GM10248 (cell line): ENCODE data around the gene ZDHHC11.

Experiments
- CTCF ChIA-PET: fragments of 300-600 bp; sonication (Branson Sonifier 250); formaldehyde crosslinking; extraction: SDS; loops from one replicate; lab custom pipeline; 2021; ENCODE audit warnings: antibody characterized with exemption; lab: Yijun Ruan, JAX
- POLR2A ChIA-PET: fragments of 350-650 bp; sonication (Branson Sonifier 250); formaldehyde crosslinking; extraction: SDS; loops from one replicate; lab custom pipeline; 2020; ENCODE audit warnings: antibody characterized with exemption; lab: Yijun Ruan, JAX
- DNase-seq: peaks from one replicate; pipeline ENCODE4 v3.0.0; 2012; ENCODE audit errors: extremely low spot score
- TF ChIP-seq, protein P1 (sequence below): IDR thresholded peaks from 2 replicates; pipeline ENCODE4 v1.5.1; 2012; ENCODE audit warnings: mild to moderate bottlenecking, low read depth; ENCODE audit errors: extremely low read depth, missing control alignments, control extremely low read depth

Gene ZDHHC11

DNA sequence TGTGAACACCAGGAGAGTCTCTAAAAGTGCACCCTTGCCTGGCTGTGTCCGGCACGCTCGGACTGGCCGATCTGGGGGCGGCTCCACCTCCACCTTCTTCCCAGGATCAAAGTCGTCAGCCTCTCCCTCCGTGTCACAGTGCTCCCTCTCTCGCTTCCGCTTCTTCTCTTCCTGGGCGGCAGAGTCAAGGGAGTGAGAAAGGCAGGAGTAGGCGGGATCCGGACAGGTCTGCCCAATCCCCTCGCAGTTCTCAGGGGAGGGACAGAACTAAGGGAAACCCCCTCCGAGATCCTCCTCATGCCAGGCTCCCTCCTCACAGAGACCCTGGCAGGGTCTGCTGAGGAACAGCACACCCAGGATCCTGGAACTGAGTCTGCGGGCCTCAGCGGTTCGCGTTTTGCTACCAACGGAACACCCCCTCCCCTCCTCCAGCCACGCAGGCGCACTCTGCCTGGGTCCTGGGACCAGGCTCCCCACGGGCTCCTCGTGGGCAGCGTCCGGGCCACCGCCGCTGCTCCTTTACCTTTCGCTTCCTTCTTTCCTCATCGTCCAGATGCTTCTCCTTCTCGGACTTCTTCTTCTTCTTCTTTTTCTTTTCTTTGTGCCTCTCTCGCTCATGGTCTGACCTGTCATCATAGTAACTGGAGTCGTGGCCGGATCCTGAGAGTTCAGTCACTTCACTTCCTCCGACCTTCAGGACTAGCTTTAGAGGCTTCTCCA lies 40.5 kb upstream of the ZDHHC11 start:
- peak; percentile 54 for DNase-seq
- CTCF ChIA-PET, result interaction anchor here (1.1 to 5.4 kb wide), 4 partner anchors 13 to 570 kb away, joined by 3 to 38 read pairs (median 5); partner anchors contain the start of gene AHRR
- TF ChIP-seq, protein P1, sequence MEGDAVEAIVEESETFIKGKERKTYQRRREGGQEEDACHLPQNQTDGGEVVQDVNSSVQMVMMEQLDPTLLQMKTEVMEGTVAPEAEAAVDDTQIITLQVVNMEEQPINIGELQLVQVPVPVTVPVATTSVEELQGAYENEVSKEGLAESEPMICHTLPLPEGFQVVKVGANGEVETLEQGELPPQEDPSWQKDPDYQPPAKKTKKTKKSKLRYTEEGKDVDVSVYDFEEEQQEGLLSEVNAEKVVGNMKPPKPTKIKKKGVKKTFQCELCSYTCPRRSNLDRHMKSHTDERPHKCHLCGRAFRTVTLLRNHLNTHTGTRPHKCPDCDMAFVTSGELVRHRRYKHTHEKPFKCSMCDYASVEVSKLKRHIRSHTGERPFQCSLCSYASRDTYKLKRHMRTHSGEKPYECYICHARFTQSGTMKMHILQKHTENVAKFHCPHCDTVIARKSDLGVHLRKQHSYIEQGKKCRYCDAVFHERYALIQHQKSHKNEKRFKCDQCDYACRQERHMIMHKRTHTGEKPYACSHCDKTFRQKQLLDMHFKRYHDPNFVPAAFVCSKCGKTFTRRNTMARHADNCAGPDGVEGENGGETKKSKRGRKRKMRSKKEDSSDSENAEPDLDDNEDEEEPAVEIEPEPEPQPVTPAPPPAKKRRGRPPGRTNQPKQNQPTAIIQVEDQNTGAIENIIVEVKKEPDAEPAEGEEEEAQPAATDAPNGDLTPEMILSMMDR, result no peak
- POLR2A ChIA-PET, result no interaction called here

DNA sequence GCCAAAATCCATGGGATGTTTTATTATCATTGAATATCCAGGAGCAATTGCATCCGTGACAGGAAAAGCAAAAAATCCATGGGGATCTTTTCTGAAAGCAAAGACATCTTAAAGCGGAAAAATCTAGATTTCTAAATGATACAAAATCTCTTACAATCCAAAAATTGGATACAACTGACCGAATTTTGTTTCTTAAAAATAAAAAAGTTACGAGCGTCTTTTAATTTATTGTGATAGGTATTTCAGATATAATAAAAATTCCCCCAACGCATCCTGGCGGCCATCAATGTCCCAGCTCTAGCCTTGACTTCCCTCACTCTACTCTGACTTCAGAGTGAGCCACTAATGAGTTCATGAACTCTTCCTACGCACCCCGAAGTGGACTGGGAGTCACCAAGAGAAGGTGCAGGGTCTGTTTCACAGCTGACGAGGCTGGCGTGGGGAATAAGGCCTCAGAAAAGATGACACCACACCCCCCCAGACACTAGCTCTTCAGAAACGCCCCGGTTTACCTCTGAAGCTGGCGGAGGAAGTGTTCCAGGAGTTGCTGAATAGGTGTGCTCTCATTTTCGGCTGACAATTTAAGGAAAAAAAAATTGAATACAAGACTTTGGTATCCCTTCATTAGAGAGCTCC lies 38.4 kb upstream of the ZDHHC11 start:
- ChIA-PET CTCF (interaction anchor here (1.0 to 1.9 kb wide), 6 partner anchors 13 to 756 kb away, joined by 3 to 10 read pairs (median 3); no protein-coding TSS in a partner anchor), POLR2A (no interaction called here)
- no peak for DNase-seq
- TF ChIP-seq, protein P1, result no peak

DNA sequence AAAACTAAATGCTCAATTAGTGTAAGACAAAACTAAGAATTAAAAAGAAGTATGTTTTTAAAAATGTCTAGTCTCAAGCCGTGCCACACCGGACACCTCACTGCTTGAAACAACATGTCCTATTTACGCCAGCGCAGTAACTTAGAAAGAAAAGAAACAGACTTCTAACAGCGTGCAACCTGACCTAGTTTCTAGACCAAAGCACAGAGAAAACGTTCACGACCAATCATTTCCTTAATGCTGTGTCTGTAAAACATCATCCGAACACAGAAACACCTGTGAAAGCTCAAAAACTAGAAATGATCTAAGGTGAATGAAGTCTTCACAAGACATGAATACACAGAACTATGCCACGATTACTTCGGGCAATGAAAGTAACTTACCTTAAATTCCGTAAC lies 37.9 kb upstream of the ZDHHC11 start:
- CTCF ChIA-PET, result interaction anchor here (1.0 to 1.9 kb wide), 4 partner anchors 14 to 756 kb away, joined by 3 to 10 read pairs (median 4); no protein-coding TSS in a partner anchor
- POLR2A ChIA-PET, result no interaction called here
- DNase-seq, result no peak
- TF ChIP-seq, protein P1, result no peak

DNA sequence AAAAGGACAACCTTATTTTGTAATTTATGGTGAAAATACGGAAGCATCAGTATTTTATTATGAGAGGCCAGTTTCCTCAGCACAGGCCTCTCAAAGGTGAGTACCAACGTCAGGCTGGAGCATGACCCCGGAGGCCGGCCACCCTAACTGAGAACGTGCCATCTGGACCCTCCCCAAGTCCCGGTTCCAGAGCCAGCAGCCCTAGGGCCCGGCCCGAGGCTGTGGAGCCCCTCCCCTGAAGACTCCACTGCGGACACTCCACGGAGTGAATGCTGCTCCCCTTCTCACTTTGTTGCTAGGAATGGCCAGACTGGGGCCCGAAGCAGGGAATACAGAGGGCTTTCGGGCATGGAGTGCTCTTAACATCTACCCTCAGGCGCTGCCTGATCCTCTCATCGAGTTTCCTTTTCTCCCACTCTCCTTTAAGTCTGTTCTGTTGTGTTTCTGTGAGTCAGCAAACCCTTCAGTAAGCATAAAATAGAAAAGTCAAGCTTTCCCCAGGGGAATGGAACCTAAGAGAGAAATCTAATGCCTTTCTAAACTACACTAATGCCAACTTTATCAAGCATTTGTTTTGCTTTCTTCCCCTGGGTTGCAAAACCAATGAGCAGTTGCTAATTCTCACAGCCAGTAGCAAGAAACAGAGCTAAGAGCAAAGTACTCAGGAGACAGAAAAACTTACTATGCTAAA lies 37.3 kb upstream of the ZDHHC11 start:
- CTCF ChIA-PET, result interaction anchor here (1.2 kb wide), 1 partner anchor 757 kb away, joined by 4 read pairs; no protein-coding TSS in a partner anchor
- TF ChIP-seq, protein P1, result no peak
- POLR2A ChIA-PET, result no interaction called here
- no peak for DNase-seq

DNA sequence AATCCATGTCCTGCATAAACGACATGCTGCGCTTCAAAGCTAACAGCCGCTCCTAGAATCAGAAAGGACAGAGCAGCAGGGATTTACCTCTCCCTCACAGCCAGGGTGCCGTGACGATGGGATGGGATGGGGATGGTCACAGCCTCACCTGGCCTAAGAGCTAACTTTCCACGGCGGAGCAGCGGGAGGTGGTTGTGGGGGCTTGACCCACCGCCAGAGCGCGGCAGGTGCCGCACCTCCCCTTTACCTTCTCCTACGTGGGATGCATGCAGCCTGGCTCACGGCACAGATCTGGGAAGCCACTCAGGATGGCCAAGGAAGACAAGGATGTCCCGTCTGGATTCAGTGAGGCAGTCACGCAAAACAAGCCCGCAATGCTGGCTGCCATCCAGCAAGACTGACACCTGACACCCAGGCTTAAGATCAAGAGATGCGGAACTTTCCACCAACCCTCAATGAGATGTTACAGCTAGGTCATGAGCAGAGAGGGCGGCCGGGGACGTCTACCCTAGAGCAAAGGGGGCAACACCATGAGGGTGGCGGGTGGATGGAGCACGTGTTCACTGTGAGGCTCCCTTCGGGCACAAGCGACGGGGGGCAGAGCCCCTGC lies 36.0 kb upstream of the ZDHHC11 start:
- no peak for DNase-seq
- CTCF ChIA-PET, result interaction anchor here (2.1 kb wide), 1 partner anchor 15 kb away, joined by 7 read pairs; no protein-coding TSS in a partner anchor
- POLR2A ChIA-PET, result no interaction called here
- TF ChIP-seq, protein P1, result no peak

DNA sequence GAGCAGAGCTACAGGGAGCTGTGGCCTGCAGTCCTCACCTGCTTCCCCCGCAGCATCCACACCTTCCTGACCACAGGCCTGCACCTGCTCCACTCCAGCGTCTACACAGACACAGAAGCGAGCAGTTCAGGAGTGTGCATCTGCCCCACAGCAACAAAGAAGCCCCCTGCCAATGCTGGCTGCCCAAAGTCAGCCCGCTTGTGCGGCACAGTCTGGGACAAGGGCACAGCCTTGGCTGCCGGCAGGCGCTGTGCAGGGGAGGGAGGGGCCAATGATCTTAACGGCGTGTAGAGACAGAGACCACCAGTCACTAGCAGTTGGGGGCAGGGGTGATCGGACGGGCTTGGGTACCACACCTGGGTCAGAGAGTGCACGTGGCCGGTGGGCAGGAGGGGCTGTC lies 35.2 kb upstream of the ZDHHC11 start:
- no peak for DNase-seq
- CTCF ChIA-PET, result interaction anchor here (2.1 kb wide), 1 partner anchor 16 kb away, joined by 7 read pairs; no protein-coding TSS in a partner anchor
- TF ChIP-seq, protein P1, result no peak
- POLR2A ChIA-PET, result no interaction called here
